ENCODE data around the gene PHLDB3. TPM values are rescaled to one million over a fixed set of nuclear protein-coding genes. Genes with fewer than 3 reads are reported as not detected.

PHLDB3 gene
- total and polyA plus RNA-seq, 2 experiments from 2014 or later = 22.2 to 23.4 TPM

DNA sequence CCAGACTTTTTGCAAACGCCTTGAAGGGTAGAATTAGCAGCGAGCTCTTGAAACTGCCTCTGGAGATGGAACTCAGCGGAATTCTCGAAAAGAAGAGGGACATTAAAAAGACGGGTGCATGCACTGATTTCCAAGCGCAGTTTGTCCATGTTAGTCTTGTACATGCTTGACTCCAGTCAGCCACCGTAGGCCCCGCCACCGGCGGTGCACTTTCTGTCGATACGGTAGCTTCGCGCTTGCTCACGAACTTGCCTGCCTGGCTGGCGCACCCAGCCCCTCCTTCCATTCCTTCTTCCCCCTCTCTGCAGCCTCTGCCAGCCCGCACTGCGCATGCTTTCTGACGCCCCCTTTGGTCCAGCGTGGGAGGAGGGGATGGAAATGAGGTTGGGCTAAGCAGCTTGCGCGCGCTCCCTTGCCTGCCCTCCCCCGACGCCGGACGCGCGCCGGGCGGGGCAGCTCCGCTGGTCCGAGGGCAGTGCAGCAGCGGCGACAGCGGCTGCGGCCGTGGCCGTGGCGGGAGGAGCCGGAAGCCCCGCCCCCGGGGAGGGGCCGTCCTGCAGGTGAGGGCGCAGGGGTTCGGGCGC, 28.5 kb upstream of the PHLDB3 start, which contains the start of gene ZNF575:
ZNF575 (plus strand) TSS at position 227 of the 584 bp plus-strand sequence. CDS start 1,235 bp downstream, outside the sequence.
- no peak for TF ChIP-seq EZH2phosphoT487 (IDR thresholded peaks at IDR 0.05; ENCODE audit: low read depth, severe bottlenecking, unreplicated experiment)
- no peak for TF ChIP-seq EZH2 (IDR thresholded peaks at IDR 0.05; ENCODE audit: borderline replicate concordance)
- DNase-seq (ENCODE audit: low spot score) = peak; percentile 95
- Histone ChIP-seq H3K27ac (peak within 1 kb of the TSS; percentile 84), H3K9me2 (replicated peaks; ENCODE audit: insufficient read depth) (no peaks in the 10 kb centered on the region), H3K27me3 (no peaks in the 10 kb centered on the region), H3K36me3 (replicated peaks; ENCODE audit: insufficient read depth, low read depth) (no peaks in the 10 kb centered on the region), H3K4me3 (peak within 1 kb of the TSS; percentile 25), H2AFZ (peak within 1 kb of the TSS; percentile 75), H3K9me3 (ENCODE audit: low read depth) (no peaks in the 10 kb centered on the region), H4K20me1 (ENCODE audit: insufficient read depth, poor library complexity, severe bottlenecking) (no peaks in the 10 kb centered on the region), H3K4me1 (ENCODE audit: insufficient read depth) (peaks cover 7% of the 10 kb centered on the region), H3K4me2 (peak within 1 kb of the TSS; percentile 85), H3K79me2 (no peaks in the 10 kb centered on the region)
- under 1% methylated on average over 47 of the region's 47 CpGs for WGBS (ENCODE audit: low lambda C conversion rate, missing lambda C conversion rate)

DNA sequence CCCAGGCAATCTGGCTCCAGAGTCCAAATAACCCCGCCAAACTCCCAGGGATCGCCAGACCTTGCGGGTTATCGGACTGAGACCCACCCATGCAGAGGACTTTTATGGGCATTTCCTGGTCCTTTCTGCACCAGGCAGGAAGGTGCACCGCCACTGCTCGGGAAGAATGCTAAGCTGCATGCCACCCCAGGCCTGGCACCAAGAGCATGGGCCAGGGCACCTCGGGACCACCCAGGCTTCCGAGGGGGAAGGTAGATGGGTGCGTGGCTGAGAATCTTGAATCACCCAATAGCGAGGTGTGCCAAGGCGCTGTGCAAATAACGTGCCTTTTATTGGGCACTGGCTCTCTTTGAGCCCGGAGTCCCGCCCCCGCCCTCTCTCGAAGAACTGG, 28.0 kb upstream of the PHLDB3 start:
- no peaks in the 10 kb centered on the region for H4K20me1 ChIP-seq (ENCODE audit: insufficient read depth, poor library complexity, severe bottlenecking)
- no peaks in the 10 kb centered on the region for H3K9me3 ChIP-seq (ENCODE audit: low read depth)
- no peaks in the 10 kb centered on the region for H3K79me2 ChIP-seq
- H3K27me3 ChIP-seq = no peaks in the 10 kb centered on the region
- H2AFZ ChIP-seq = peak overlapping the region; percentile 75
- H3K4me3 ChIP-seq = peak overlapping the region; percentile 25
- TF ChIP-seq, protein P1, sequence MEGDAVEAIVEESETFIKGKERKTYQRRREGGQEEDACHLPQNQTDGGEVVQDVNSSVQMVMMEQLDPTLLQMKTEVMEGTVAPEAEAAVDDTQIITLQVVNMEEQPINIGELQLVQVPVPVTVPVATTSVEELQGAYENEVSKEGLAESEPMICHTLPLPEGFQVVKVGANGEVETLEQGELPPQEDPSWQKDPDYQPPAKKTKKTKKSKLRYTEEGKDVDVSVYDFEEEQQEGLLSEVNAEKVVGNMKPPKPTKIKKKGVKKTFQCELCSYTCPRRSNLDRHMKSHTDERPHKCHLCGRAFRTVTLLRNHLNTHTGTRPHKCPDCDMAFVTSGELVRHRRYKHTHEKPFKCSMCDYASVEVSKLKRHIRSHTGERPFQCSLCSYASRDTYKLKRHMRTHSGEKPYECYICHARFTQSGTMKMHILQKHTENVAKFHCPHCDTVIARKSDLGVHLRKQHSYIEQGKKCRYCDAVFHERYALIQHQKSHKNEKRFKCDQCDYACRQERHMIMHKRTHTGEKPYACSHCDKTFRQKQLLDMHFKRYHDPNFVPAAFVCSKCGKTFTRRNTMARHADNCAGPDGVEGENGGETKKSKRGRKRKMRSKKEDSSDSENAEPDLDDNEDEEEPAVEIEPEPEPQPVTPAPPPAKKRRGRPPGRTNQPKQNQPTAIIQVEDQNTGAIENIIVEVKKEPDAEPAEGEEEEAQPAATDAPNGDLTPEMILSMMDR (IDR thresholded peaks at IDR 0.05; ENCODE audit: poor library complexity) = no peak
- no peak for TF ChIP-seq EZH2phosphoT487 (IDR thresholded peaks at IDR 0.05; ENCODE audit: low read depth, severe bottlenecking, unreplicated experiment)
- TF ChIP-seq EZH2 (IDR thresholded peaks at IDR 0.05; ENCODE audit: borderline replicate concordance) = no peak
- H3K4me2 ChIP-seq = peak overlapping the region; percentile 85
- WGBS (ENCODE audit: low lambda C conversion rate, missing lambda C conversion rate) = 8% methylated on average over 16 of the region's 16 CpGs
- peak overlapping the region; percentile 84 for H3K27ac ChIP-seq
- no peaks in the 10 kb centered on the region for H3K9me2 ChIP-seq (replicated peaks; ENCODE audit: insufficient read depth)
- DNase-seq (ENCODE audit: low spot score) = no peak
- H3K36me3 ChIP-seq (replicated peaks; ENCODE audit: insufficient read depth, low read depth) = no peaks in the 10 kb centered on the region
- H3K4me1 ChIP-seq (ENCODE audit: insufficient read depth) = peaks cover 11% of the 10 kb centered on the region

DNA sequence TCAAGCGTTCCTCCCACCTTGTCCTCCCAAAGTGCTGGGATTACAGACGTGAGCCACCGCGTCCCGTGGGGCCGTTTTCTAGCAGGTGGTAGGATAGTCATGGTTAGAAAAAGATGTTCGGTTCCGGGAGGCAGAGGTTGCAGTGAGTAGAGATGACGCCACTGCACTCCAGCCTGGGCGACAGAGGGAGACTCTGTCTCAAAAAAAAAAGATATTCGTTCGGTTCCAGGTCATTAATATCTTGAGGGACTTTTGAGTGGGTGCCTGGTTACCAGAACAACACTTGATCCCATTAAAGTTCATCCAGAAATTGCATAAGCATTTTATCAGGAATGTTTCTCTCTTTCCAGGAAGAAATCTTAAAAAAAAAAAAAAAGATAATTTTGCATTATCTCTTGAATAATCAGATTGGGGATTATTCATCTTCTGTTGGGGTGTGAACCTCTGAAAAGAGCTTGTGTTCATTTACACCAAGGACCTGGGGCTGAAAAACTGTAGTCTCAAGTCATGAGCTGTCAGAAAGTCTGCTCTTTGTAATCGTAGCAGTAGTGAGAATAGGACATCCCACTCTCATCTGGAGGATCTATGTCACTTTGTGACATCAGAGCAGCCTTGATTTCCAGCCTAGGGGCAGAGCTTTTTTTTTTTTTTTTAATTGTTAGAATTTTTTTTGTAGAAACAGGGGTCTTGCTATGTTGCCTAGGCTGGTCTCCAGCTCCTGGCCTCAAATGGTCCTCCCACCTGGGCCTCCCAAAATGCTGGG, 23.5 kb upstream of the PHLDB3 start:
- Histone ChIP-seq H3K4me1 (ENCODE audit: insufficient read depth) (peaks cover 22% of the 10 kb centered on the region), H3K9me3 (ENCODE audit: low read depth) (no peaks in the 10 kb centered on the region), H3K27ac (peak overlapping the region; percentile 69), H2AFZ (peak overlapping the region; percentile 94), H3K4me3 (no peak overlapping the region), H3K79me2 (peaks cover 28% of the 10 kb centered on the region), H3K27me3 (no peaks in the 10 kb centered on the region), H3K9me2 (replicated peaks; ENCODE audit: insufficient read depth) (no peaks in the 10 kb centered on the region), H3K36me3 (replicated peaks; ENCODE audit: insufficient read depth, low read depth) (no peaks in the 10 kb centered on the region), H4K20me1 (ENCODE audit: insufficient read depth, poor library complexity, severe bottlenecking) (no peaks in the 10 kb centered on the region), H3K4me2 (peak overlapping the region; percentile 82)
- no peak for DNase-seq (ENCODE audit: low spot score)
- TF ChIP-seq EZH2phosphoT487 (IDR thresholded peaks at IDR 0.05; ENCODE audit: low read depth, severe bottlenecking, unreplicated experiment) (no peak), EZH2 (IDR thresholded peaks at IDR 0.05; ENCODE audit: borderline replicate concordance) (no peak)
- TF ChIP-seq, protein P1 (IDR thresholded peaks at IDR 0.05; ENCODE audit: poor library complexity) = no peak
- 63% methylated on average over 13 of the region's 13 CpGs for WGBS (ENCODE audit: low lambda C conversion rate, missing lambda C conversion rate)

All from hepatocyte (in vitro differentiated cells).